HG02981 (cell line): Measurements from ENCODE around the gene HEG1.

Source experiments
- ATAC-seq: cut with Tn5 transposase; IDR thresholded peaks from one replicate; pipeline ENCODE4 v1.9.1; 2021; ENCODE audit warnings: mild to moderate bottlenecking, moderate library complexity; ENCODE audit not compliant: unreplicated experiment

The HEG1 gene

DNA sequence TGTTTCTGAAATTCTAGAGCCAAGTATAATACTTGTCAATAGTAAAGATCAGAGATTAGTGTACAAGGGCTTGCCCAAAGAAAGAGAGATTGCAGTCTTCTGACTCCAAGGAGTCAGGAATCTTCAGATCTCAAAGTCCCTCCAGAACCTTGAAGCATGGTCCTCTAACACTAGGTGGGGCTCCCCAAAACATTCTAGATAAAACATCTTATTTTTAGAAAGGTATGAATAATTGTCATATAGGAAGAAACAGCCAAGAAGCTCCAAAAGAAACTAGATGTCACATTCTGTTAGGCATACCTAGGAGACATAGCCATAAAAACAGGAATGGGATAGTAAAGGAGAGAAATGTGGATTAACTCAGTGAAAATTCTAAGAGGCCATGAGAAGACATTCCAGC lies 132.0 kb downstream of the HEG1 start:
- ATAC-seq, result no peak

DNA sequence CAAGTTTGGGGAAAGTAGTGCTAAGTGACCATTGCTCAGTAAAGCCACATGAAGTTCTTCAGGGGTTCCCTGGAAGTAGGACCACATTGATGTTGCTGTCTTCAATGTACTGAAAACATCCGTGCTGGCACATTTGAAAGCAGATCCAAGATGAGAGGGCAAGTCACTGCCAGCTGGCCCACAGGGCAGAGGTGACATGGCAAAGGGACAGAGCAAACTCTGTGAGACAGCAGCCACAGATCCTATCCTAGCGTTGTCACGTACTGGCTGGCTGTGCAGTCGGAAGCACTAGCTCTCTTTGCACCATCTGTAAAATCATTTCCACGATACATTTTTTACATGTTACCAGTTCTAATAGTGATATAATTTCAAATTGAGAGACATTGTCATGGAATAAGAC lies 135.1 kb downstream of the HEG1 start:
- no peak for ATAC-seq

DNA sequence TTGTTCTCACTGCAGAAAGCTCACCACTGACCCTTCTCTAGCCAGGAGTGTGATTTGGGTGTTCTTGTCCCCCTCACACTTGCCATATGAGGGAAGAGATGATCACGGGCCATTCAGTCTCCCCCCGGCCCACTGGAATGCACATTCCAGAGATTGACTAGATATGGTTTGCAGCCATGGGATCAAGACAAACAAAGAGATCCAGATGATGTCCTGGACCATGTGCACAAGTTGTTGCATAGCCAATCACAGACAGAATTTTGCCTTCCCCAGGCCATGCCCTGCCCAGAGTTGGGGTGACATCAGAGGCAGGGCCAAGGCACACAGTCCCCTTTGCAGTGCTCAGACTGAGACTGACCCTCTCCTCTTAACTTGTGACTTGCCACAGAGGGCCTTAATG lies 136.0 kb downstream of the HEG1 start:
- ATAC-seq, result no peak

DNA sequence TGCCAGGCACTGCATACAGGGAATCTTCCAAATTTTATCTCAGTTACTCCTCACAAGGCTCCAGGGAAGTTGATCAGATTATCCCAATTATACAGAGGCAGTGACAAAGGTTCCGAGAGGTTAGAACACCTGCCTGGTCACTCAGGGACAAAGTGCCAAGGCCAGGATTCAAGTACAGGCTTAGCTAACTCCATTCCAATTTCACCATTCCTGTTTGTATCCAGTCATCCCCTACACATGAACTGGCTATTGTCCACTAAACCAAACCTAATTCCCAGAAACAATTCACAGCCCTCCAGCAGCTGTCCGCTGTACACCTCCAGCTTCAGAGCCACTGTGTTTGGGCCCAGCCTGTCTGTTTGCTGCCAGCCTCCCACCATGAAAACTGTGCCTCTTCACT lies 137.3 kb downstream of the HEG1 start:
- no peak for ATAC-seq

DNA sequence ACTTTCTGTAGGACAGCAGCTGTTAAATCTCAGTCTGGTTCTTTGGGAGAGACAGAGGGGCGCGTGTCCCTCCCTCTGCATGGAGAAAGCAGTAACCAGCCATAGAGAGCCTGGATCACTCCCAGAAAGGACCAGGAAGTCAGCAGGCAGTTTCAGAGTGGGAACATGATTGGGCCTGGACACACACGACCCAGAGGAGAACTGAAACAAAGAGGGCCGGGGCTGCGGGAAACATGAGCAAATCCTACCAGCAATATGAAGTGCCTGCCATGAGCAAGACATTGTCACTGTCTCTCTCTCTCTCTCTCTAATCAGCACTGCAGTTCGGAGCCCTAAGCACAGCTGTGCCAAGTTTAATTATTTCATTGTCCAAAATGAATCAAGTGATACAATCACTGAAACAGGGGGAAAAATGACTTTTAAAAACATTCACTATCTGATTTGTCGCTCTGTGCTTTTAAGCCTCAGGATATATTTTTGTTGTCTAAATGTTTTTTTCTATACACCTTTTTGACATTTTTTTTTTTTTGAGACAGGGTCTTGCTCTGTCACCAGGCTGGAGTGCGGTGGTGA lies 138.9 kb downstream of the HEG1 start:
- no peak for ATAC-seq
